GM21786 (cell line): ENCODE results near the gene SORD.
"Not testable (repeated sequence)": the region's sequence is repeated elsewhere in the genome, so short reads cannot be mapped to it uniquely, and the experiment has no call there.

Experiments used
- ATAC-seq: cut with Tn5 transposase; IDR thresholded peaks from one replicate; pipeline ENCODE4 v1.9.1; 2021; ENCODE audit not compliant: unreplicated experiment

SORD gene

GRCh38 chr15:45022871-45023658, at the start of gene SORD:
TSS of gene SORD (plus strand) at chr15:45023195. CDS start at chr15:45023284, 89 bp downstream.
- peak; percentile 97 for ATAC-seq

- ATAC-seq = not testable (repeated sequence)
These were observed 46.8 kb upstream of the SORD start for GRCh38 chr15:44976183-44976582.

- not testable (repeated sequence) for ATAC-seq
These were observed 45.2 kb upstream of the SORD start for GRCh38 chr15:44977781-44978180.

- ATAC-seq = not testable (repeated sequence)
These were observed 43.2 kb upstream of the SORD start for GRCh38 chr15:44979617-44980339.

GRCh38 chr15:44984144-44984543, 38.9 kb upstream of the SORD start:
- not testable (repeated sequence) for ATAC-seq

- not testable (repeated sequence) for ATAC-seq
These were observed 36.5 kb upstream of the SORD start for GRCh38 chr15:44986346-44987055.

- ATAC-seq = not testable (repeated sequence)
These were observed 35.3 kb upstream of the SORD start for GRCh38 chr15:44987711-44988110.

- not testable (repeated sequence) for ATAC-seq
These were observed 34.7 kb upstream of the SORD start for GRCh38 chr15:44988184-44988869.

- ATAC-seq = not testable (repeated sequence)
These were observed 34.1 kb upstream of the SORD start for GRCh38 chr15:44988870-44989219.

GRCh38 chr15:44997632-44998031, 25.4 kb upstream of the SORD start:
- not testable (repeated sequence) for ATAC-seq

GRCh38 chr15:44999105-44999504, 23.9 kb upstream of the SORD start:
- no peak for ATAC-seq

GRCh38 chr15:45001180-45001579, 21.8 kb upstream of the SORD start:
- ATAC-seq = not testable (repeated sequence)

- ATAC-seq = not testable (repeated sequence)
These were observed 19.1 kb upstream of the SORD start for GRCh38 chr15:45003731-45004410.

- ATAC-seq = not testable (repeated sequence)
These were observed 18.3 kb upstream of the SORD start for GRCh38 chr15:45004590-45005175.

GRCh38 chr15:45009046-45009445, 13.9 kb upstream of the SORD start:
- ATAC-seq = no peak

- not testable (repeated sequence) for ATAC-seq
These were observed 7.9 kb upstream of the SORD start for GRCh38 chr15:45015114-45015513.

- not testable (repeated sequence) for ATAC-seq
These were observed 2.6 kb upstream of the SORD start for GRCh38 chr15:45020222-45020900.

- not testable (repeated sequence) for ATAC-seq
These were observed 2.1 kb upstream of the SORD start for GRCh38 chr15:45020901-45021259.

- no peak for ATAC-seq
These were observed 1.6 kb upstream of the SORD start for GRCh38 chr15:45021348-45021747.
